Loucy (cell line): ENCODE results near the gene RING1.

Source experiments
- CTCF ChIP-seq: fragments of 200-600 bp; sonication (generic); conservative IDR thresholded peaks from 2 replicates; pipeline ENCODE4 v1.5.1; 2014; ENCODE audit warnings: mild to moderate bottlenecking, antibody characterized with exemption, low read length
- EZH2phosphoT487 ChIP-seq: fragments of 200-600 bp; IDR thresholded peaks from 2 replicates; pipeline ENCODE4 v1.6.1; 2018; ENCODE audit warnings: antibody characterized with exemption, mild to moderate bottlenecking, moderate library complexity, borderline replicate concordance

- TF ChIP-seq CTCF = no peak
- TF ChIP-seq EZH2phosphoT487 = no peak
These were observed 33.7 kb downstream of the RING1 start for GRCh38 chr6:33241968-33242367.
